GM19324 (cell line): ENCODE results near the gene CD84.
"Not testable (repeated sequence)": the region's sequence is repeated elsewhere in the genome, so short reads cannot be mapped to it uniquely, and the experiment has no call there.

Source experiments
- ATAC-seq: cut with Tn5 transposase; IDR thresholded peaks from one replicate; pipeline ENCODE4 v1.9.1; 2021; ENCODE audit warnings: mild to moderate bottlenecking, moderate library complexity; ENCODE audit not compliant: unreplicated experiment, low FRiP score

Gene CD84

DNA sequence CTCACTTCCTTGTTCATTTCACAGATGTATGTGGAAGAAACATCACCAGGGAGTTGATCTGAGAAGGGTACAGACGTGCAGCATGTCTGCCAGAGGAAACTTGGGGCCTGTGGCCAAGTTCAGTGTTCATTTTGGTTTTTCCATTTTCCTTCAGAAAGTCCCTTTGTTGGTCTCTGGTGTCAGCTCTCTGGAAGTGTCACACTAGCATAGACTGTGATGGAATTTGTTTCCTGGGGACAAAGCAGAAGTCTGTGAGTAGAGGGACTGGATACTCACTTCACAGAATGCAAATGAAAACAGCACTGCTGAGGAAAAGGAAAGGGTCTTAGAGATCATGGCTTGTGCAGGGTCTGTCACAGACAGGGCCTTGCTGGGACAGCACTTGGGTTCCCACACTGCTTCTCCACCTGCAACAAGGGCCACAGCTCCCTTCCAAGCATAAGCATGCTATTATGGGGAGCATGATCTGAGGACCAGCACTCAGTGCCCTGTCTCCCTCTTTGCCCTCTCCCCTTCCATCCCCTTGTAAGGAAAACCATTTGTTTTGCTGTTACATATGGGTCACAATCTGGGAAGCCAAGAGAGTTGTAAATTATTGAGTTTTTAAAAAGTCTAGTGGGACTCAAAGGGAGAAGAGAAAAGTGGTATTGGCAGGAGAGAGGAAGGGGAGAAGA lies 31.4 kb upstream of the CD84 start:
- ATAC-seq = no peak

GRCh38 chr1:160608941-160609340 lies 29.6 kb upstream of the CD84 start:
- no peak for ATAC-seq

DNA sequence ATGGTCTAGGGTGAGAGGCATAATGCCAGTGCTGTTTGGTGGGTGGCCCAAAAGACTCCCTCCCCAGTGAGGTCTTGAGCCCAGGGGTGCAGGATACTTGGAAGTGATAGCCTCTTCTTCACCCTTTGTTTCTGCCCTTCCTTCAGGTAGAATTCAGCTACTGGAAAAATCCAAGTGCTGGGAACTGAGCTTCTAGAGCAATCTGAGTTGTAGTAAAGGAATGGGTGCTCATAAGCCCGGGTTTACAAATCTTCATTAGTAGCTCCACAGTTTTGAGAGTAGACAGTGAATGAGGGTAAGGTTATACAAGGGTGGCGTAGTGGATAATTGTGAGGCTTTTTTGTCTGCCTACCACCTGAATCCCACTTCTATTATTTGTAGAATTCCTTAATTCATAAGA lies 29.2 kb upstream of the CD84 start:
- ATAC-seq = no peak

- ATAC-seq = no peak
Observed at GRCh38 chr1:160608057-160608456, 28.8 kb upstream of the CD84 start.

DNA sequence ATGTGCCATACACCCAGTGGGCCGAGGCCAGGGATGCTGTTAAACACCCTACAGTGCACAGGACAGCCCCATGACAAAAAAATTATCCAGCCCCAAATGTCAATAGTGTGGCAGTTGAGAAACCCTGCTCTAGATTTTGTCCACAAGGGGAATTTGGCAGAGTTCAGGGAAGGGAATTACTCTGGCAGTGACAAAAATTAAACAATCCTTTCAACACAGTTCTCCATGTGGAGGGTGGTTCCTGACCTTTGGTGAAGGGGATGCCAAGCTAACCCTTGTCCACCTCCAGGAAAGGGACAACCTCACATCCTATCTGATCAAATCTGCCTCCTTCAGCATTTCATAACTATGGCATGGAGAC lies 28.4 kb upstream of the CD84 start:
- peak; percentile 19 for ATAC-seq

GRCh38 chr1:160607011-160607671 lies 27.8 kb upstream of the CD84 start:
- ATAC-seq = peak; percentile 51

GRCh38 chr1:160606611-160607010 lies 27.3 kb upstream of the CD84 start:
- ATAC-seq = no peak

GRCh38 chr1:160605792-160606479 lies 26.6 kb upstream of the CD84 start:
- ATAC-seq = no peak

DNA sequence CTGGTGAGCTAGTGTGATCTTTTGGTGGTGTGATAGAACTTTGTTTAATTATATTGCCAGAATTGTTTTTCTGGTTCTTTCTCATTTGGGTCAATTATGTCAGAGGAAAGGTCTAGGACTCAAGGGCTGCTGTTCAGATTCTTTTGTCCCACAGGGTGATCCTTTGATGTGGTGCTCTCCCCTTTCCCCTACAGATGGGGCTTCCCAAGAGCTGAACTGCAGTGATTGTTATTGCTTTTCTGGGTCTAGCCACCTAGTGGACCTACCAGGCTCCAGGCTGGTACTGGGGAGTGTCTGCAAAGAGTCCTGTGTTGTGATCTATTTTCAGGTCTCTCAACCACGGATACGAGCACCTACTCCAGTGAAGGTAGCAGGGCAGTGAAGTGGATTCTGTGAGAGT lies 25.9 kb upstream of the CD84 start:
- no peak for ATAC-seq

DNA sequence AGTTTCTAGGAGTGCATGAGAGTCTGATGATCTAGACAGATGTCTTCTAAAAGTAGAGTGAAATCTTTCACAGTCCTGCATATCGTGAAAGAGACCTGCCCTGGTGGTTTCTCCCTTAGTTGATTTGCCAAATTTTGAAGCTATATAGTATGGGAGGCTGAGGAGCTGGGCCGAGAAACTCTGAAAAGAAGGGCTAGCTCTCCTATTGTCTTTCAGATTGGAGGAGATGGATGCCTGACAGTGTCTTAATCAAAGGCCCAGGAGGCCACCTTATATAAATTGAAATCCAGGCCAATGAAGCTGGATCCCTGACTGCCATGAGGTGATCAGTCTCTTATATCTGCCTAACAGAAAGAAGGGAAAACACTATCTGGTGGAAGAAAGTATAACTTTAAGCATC lies 18.4 kb upstream of the CD84 start:
- no peak for ATAC-seq

- no peak for ATAC-seq
Observed at GRCh38 chr1:160597051-160597450, 17.8 kb upstream of the CD84 start.

DNA sequence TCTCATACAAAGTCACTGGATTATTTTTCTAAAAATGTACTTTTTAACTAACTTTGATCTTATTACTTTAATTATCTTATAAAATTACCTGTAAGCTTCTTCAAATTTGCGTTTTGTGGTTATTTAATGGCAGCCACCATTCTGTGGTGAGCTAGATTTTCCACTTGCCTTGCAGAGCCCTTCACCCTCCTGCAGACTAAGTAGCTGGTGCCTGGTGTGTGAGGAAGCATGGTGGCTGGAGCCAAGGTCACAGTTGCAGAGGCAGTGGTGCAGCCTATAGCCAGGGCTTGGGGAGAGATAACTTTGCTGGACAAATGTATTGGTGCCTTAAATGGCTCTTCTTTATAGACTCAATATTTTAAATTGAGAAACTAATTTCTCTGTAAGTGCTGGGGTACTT lies 11.2 kb upstream of the CD84 start:
- ATAC-seq = no peak

DNA sequence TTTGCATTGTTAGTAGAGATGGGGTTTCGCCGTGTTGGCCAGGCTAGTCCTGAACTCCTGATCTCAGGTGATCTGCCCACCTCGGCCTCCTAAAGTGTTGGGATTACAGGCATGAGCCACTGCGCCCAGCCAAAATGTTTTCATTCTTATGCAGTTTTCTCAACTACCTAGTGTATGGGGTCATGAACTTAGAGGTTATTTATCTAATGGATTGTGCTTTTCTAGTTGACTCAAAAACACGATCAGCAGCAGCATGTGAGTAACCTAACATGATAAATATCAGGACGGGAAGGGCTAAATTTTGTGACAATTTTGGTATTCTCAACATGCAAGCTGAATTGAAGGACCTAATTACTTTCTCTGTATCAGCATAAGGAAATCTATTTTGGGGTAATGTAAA lies 9.2 kb upstream of the CD84 start:
- no peak for ATAC-seq

- no peak for ATAC-seq
Observed at GRCh38 chr1:160584784-160585183, 5.5 kb upstream of the CD84 start.

DNA sequence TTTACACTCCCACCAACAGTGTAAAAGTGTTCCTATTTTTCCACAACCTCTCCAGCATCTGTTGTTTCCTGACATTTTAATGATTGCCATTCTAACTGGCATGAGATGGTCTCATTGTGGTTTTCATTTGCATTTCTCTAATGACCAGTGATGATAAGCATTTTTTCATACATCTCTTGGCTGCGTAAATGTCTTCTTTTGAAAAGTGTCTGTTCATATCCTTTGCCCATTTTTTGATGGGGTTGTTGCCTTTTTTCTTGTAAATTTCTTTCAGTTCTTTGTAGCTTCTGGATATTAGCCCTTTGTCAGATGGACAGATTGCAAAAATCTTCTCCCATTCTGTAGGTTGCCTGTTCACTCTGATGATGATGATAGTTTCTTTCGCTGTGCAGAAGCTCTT lies 3.7 kb upstream of the CD84 start:
- ATAC-seq = not testable (repeated sequence)

GRCh38 chr1:160581961-160582360 lies 2.7 kb upstream of the CD84 start:
- ATAC-seq = no peak

- ATAC-seq = no peak
Observed at GRCh38 chr1:160580221-160580812, 1.0 kb upstream of the CD84 start.

DNA sequence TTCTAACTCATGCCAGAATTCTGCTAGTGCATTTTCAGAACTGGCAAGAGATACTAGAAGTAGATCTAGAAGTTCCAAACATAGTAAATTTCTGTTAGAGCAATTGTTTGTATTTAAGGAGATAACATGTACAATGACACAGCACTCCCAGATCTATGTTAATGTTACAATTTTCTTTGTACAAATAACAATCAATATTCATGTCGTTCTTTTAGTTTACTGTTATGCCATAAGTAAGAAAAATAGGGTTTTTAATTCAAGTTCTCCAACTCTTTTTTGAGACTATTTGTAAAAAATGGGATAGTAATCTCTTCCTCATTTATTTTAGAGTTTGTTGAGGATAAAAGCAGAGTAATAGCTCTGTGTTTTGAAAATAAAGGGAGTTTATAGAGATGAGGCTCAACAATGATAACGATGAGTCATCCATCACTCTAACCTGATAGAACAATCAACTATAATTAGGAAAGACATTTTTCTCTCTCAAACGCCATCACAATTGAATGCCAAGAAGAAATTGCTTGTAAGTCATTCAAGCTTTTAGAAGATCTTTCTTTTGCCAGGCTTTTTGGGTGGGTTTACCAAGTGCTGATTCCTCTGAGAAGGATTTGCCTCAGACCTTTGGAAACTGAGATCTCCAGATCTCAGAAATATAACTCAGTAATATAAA lies 638 bp downstream of the CD84 start:
- no peak for ATAC-seq

GRCh38 chr1:160578175-160578524 lies 1.1 kb downstream of the CD84 start:
- no peak for ATAC-seq

GRCh38 chr1:160577671-160578070 lies 1.6 kb downstream of the CD84 start:
- no peak for ATAC-seq

GRCh38 chr1:160576884-160577283 lies 2.4 kb downstream of the CD84 start:
- no peak for ATAC-seq
